Activated T-cell treated with anti-CD3 and anti-CD28 coated beads, Interleukin-2, amount 50 U/mL, for 72 hours (primary cell): ENCODE results near the gene ZNF582. TPM values are rescaled to one million over a fixed set of nuclear protein-coding genes. Genes with fewer than 3 reads are reported as not detected.

Experiments
- ATAC-seq, 2 donors: fragments of 150-1000 bp; cut with Tn5 transposase; replicated peaks in 1 of 2; 2 replicates each; pipeline ENCODE4 v1.10.0; 2021; ENCODE audit warnings: moderate library complexity in 2 of 2, mild to moderate bottlenecking in 1 of 2
- DNase-seq, 2 donors: peaks; one replicate each; pipeline ENCODE4 v3.0.0; 2021 to 2022; ENCODE audit warnings: mixed read lengths in 1 of 2
- H3K27ac Mint-ChIP-seq: one replicate; pipeline ENCODE4 v1.8.0; 2022; ENCODE audit warnings: mild to moderate bottlenecking, moderate library complexity, mixed read lengths
- H3K27me3 Mint-ChIP-seq: one replicate; pipeline ENCODE4 v1.8.0; 2022; ENCODE audit warnings: low read depth, mixed read lengths
- H3K36me3 Mint-ChIP-seq, 2 donors: one replicate each; pipeline ENCODE4 v1.8.0; 2022; ENCODE audit warnings: mixed read lengths in 2 of 2, mild to moderate bottlenecking in 1 of 2; ENCODE audit not compliant: insufficient read depth in 2 of 2
- H3K4me1 Mint-ChIP-seq: one replicate; pipeline ENCODE4 v1.8.0; 2022; ENCODE audit warnings: low read depth, mixed read lengths
- H3K4me3 Mint-ChIP-seq, 2 donors: one replicate each; pipeline ENCODE4 v1.8.0; 2022; ENCODE audit warnings: mild to moderate bottlenecking in 2 of 2, mixed read lengths in 2 of 2, moderate library complexity in 2 of 2
- H3K9me3 Mint-ChIP-seq, 2 donors: one replicate each; pipeline ENCODE4 v1.8.0; 2022; ENCODE audit warnings: mixed read lengths in 2 of 2
- total RNA-seq, 2 donors: library from RNA; stranded (reverse); gene quantifications; one replicate each; pipeline ENCODE4 v1.2.3, GENCODE V29; 2022

ZNF582 gene
- total RNA-seq, 2 donors from 2014 or later = 2.5 to 3.7 TPM

DNA sequence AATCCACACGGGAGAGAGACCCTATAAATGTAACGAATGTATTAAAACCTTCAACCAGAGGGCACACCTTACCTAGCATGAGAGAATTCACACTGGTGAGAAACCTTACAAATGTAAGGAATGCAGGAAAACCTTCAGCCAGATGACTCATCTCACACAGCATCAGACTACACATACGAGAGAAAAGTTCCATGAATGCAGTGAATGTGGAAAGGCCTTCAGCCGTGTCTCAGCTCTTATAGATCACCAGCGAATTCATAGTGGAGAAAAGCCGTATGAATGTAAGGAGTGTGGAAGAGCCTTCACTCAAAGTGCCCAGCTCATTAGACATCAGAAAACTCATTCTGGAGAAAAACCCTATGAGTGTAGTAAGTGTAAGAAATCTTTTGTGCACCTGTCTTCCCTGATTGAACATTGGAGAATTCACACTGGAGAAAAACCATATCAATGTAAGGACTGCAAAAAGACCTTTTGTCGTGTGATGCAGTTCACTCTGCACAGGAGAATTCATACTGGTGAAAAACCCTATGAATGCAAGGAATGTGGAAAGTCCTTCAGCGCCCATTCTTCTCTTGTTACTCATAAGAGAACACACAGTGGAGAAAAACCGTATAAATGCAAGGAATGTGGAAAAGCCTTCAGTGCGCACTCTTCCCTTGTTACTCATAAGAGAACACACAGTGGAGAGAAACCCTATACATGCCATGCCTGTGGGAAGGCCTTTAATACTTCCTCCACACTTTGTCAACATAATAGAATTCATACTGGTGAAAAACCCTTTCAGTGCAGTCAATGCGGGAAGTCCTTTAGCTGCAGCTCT, 16.0 kb downstream of the ZNF582 start:
- H3K27me3 Mint-ChIP-seq = no peaks in the 10 kb centered on the region
- no peak for DNase-seq
- peaks cover 28 to 33% of the 10 kb centered on the region in 2 donors for H3K9me3 Mint-ChIP-seq
- peaks cover 45 to 68% of the 10 kb centered on the region in 2 donors for H3K36me3 Mint-ChIP-seq
- H3K4me1 Mint-ChIP-seq = no peaks in the 10 kb centered on the region
- no peak for ATAC-seq
- H3K4me3 Mint-ChIP-seq = no peak overlapping the region
- no peak overlapping the region for H3K27ac Mint-ChIP-seq

DNA sequence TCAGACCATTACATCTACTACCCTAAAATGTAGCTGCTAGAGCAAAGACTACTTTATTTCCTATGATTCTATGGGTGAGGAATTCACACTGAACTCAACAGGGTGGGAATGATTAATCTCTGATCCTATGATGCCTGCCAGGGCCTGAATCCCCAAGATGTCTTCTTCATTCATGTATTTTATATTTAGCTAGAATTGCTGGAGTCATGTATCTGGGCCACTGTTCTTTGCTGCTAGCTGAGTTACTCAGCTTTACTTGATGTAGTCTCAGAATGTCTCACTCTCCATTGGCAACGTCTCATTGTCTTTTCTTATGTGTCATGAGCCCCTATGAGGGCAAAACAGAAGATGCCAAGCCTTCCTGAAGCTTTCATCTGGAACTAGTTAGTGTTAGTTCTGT, 21.1 kb downstream of the ZNF582 start:
- peaks cover 21% of the 10 kb centered on the region for H3K4me1 Mint-ChIP-seq
- DNase-seq (no peak), ATAC-seq (no peak)
- no peaks in the 10 kb centered on the region for H3K27me3 Mint-ChIP-seq
- peaks cover 21 to 35% of the 10 kb centered on the region in 2 donors for H3K9me3 Mint-ChIP-seq
- no peak overlapping the region for H3K4me3 Mint-ChIP-seq
- peaks cover 55 to 78% of the 10 kb centered on the region in 2 donors for H3K36me3 Mint-ChIP-seq
- no peak overlapping the region for H3K27ac Mint-ChIP-seq

DNA sequence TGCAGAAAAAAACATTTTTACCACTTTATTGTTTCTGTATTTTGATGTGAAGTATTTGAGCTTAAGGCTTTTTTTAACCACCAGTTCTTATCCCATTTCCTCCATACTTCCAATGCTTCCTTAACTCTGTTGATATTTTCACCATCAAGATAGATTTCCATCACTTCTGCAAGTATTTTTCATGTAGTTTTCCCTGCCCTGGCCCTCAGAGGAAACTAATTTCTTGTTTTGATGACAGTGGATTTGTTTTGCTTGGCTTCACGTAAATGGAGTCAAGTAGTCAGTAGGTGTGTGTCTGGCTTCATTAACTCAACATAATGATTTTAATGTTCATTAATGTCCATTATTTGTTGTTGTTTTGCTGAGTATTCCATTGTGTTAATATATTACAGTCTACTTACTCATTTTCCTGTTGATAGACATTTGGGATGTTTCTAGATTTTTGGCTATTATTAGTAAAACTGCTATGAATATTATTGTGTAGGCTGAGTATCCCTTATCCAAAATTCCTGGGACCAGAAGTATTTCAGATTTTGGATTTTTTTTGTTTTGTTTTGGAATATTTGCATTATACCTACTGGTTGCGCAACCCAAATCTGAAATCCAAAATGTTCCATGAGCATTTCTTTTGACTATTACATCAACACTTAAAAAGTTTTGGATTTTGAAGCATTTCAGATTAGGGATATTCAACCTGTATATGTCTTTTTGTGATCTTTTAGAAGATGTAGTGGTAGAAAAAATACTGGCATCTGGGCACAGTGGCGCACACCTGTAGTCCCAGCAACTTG, 23.3 kb downstream of the ZNF582 start:
- Mint-ChIP-seq H3K4me3 (peak overlapping the region; percentile 32 to 62), H3K27ac (no peak overlapping the region), H3K36me3 (peaks cover 44 to 73% of the 10 kb centered on the region in 2 donors), H3K4me1 (peaks cover 21% of the 10 kb centered on the region), H3K9me3 (peaks cover 24 to 31% of the 10 kb centered on the region in 2 donors), H3K27me3 (no peaks in the 10 kb centered on the region)
- no peak for ATAC-seq
- no peak for DNase-seq

DNA sequence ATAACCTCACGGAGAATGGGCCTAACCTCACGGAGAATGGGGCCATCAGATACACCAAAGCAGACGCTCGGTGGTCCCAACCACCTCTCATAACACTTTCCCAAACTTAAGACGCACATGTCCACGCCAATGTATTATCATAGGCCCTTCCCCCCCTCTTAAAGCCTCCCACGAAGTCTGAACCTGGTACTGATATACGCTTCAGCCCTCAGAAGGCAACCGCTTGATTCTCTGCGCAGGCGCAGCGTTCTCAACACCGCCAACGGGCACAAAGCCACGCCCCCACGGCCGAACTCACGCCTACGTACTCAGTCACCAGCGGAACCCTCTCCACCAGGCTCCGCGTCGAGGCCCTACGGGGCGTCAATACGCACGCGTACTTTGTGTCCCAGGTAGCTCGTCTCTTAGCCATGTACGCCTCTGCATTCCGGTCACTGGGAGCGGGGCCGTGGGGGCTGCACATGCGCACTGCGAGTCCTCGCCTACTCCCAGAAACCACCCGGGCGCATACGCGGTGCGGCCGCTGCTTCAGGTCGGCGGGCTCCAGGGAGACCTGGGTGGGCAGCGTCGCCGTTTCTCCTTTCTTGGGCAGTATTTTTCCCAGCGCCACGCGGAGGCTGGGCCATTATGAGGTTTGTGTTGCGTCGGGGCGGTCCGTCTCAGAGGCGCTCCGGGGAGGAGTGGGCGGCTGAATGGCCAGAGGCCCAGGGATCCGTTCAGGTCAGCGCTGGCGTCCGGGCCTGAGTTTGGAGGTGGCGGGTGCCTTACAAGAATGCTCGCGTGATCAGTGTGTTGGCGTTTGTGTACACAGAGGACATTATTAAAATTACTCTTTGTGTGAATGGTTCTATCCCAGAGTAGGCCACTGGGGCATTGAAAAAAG, 25.3 kb downstream of the ZNF582 start:
- peaks cover 31 to 32% of the 10 kb centered on the region in 2 donors for H3K9me3 Mint-ChIP-seq
- peak overlapping the region; percentile 73 for H3K27ac Mint-ChIP-seq
- no peaks in the 10 kb centered on the region for H3K27me3 Mint-ChIP-seq
- peak; percentile 99 for ATAC-seq
- peaks cover 33 to 63% of the 10 kb centered on the region in 2 donors for H3K36me3 Mint-ChIP-seq
- H3K4me1 Mint-ChIP-seq = peaks cover 21% of the 10 kb centered on the region
- peak; percentile 80 to 85 for DNase-seq
- peak overlapping the region; percentile 88 to 94 for H3K4me3 Mint-ChIP-seq

DNA sequence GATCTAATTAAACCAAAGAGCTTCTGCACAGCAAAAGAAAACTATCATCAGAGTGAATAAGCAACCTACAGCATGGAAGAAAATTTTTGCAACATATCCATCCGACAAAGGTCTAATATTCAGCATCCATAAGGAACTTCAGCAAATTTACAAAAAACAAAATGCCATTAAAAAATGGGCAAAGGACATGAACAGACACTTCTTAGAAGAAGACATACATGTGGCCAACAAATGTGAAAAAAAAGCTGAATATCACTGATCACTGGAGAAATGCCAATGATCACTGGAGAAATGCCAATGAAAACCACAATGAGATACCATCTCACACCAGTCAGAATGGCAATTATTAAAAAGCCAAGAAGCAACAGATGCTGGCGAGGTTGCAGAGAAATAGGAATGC, 32.5 kb downstream of the ZNF582 start:
- Mint-ChIP-seq H3K27ac (no peak overlapping the region), H3K9me3 (peaks cover 30 to 40% of the 10 kb centered on the region in 2 donors), H3K4me3 (no peak overlapping the region), H3K27me3 (no peaks in the 10 kb centered on the region), H3K4me1 (no peaks in the 10 kb centered on the region), H3K36me3 (peaks cover 17 to 35% of the 10 kb centered on the region in 2 donors)
- ATAC-seq (no peak), DNase-seq (no peak)

DNA sequence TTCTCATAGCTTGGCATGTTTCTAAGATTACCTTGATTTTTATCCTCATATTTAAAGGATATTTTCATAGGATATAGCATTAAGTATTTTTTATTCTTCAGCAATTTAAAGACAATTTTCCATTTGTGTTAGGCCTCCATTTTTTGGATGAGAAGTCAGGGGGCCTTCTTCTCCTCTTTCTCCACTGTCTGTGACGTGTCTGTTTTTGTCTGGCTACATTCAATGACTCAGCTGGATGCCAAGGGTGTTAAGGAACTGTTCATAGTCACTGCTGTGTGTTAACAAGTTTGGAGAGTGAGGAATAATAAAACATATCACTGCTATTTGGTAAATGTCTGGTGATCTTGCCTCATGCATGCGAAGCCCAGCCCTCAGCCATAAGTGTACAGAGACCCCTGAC, 36.4 kb downstream of the ZNF582 start:
- H3K4me3 Mint-ChIP-seq = no peak overlapping the region
- no peaks in the 10 kb centered on the region for H3K4me1 Mint-ChIP-seq
- no peak overlapping the region for H3K27ac Mint-ChIP-seq
- ATAC-seq (no peak), DNase-seq (no peak)
- no peaks in the 10 kb centered on the region for H3K27me3 Mint-ChIP-seq
- peaks cover 9 to 22% of the 10 kb centered on the region in 2 donors for H3K36me3 Mint-ChIP-seq
- H3K9me3 Mint-ChIP-seq = peaks cover 18 to 22% of the 10 kb centered on the region in 2 donors

DNA sequence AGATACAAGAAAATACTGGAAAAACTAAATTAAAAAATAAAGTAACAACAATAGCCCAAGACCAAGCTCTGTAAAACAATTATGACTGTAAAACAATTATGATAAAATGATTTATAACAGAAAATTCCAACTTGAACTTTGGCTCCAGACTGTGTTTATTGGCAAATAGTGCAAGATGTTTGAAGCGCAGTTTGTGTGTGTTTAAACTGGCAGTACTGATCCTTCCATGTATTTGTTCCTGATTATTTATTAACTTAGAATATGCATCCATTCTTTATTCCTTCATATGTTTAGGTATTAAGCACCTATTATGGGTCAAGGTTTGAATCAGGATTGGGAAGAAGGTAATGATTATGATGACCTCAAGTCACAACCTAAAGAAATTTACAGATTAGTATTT, 37.8 kb downstream of the ZNF582 start:
- Mint-ChIP-seq H3K4me3 (no peak overlapping the region), H3K27ac (no peak overlapping the region), H3K4me1 (no peaks in the 10 kb centered on the region), H3K36me3 (peaks cover 4 to 19% of the 10 kb centered on the region in 2 donors), H3K27me3 (no peaks in the 10 kb centered on the region), H3K9me3 (peaks cover 11 to 19% of the 10 kb centered on the region in 2 donors)
- ATAC-seq (no peak), DNase-seq (no peak)

DNA sequence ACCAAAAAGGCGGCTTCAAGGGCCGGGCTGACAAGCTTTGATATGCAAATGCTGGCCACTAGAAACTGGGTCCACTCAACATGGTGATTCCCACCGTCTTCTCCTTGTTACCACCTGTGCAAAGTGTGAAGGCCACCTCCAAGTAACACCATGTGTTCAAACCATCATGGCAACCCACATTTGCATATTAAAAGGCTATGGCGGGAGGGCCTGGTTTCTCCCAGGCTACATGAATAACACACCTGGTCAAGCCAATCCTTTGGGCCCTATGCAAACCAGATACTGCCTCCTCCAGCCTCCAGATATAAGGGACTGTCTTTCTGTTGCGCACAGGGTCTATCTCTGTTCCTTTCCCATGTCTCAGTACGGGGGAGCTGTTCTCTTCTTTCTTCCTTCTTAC, 42.1 kb downstream of the ZNF582 start:
- no peak overlapping the region for H3K27ac Mint-ChIP-seq
- DNase-seq = no peak
- H3K27me3 Mint-ChIP-seq = no peaks in the 10 kb centered on the region
- no peaks in the 10 kb centered on the region for H3K36me3 Mint-ChIP-seq
- ATAC-seq = no peak
- no peak overlapping the region for H3K4me3 Mint-ChIP-seq
- no peaks in the 10 kb centered on the region for H3K4me1 Mint-ChIP-seq
- no peaks in the 10 kb centered on the region for H3K9me3 Mint-ChIP-seq

DNA sequence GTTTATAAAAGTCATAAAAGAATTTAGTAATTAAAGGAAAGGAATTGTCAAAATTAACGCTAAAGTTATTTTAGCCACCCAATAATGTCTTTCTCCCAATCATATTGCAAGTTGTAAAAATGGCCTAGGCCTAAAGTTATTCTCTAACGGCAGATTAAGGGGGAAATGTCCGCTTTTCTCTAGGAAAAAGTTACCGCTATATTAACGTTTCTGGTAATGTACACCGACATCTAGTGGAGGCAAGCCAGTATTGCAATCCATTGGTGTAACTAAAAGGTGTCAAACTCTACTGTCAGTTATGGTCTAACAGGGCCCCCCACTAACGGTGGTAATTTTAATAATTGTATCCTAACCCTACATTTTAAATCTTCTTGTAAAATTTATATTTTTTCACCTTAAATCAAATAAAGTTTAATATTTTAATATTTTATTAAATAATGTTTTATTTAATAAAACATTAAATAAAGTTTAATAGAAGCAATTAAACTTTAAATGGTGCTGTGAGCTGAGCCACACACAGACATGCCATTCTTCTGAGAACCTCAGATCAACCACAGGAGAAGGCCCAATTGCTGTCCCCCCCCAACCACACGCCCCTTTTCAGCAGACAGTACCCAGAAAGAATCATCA, 42.8 kb downstream of the ZNF582 start:
- Mint-ChIP-seq H3K27me3 (no peaks in the 10 kb centered on the region), H3K4me1 (no peaks in the 10 kb centered on the region), H3K36me3 (no peaks in the 10 kb centered on the region), H3K9me3 (no peaks in the 10 kb centered on the region), H3K27ac (no peak overlapping the region), H3K4me3 (no peak overlapping the region)
- DNase-seq (peak; percentile 46 to 48), ATAC-seq (no peak)

DNA sequence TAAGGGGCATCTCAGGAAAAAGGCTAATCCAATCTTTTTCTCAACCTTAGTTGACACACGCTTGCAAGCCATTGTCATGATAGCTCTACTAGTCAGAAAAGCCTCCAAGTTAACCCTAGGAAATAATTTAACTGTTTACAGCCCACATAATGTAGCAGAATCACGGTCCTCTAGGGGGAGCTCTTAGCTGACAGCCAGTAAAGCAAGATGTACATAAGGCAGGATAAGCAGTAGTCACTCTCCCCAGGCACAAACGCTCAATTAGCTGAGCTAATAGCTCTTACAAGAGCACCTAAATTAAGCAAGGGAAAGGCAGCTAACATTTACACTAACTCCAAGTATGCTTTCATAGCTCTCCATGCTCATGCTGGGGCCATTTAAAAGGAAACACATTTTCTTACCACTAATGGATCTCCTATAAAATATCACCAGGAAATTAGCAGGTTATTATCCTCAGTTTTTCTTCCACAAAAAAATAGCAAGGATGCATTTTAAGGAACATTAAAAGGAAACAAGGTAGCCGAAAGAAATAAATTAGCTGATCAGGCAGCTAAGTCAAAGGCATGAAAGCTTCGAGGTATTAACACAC, 45.0 kb downstream of the ZNF582 start:
- no peak for ATAC-seq
- DNase-seq = peak; percentile 33 to 38
- H3K4me3 Mint-ChIP-seq = no peak overlapping the region
- H3K4me1 Mint-ChIP-seq = no peaks in the 10 kb centered on the region
- no peak overlapping the region for H3K27ac Mint-ChIP-seq
- H3K27me3 Mint-ChIP-seq = no peaks in the 10 kb centered on the region
- H3K36me3 Mint-ChIP-seq = no peaks in the 10 kb centered on the region
- no peaks in the 10 kb centered on the region for H3K9me3 Mint-ChIP-seq

DNA sequence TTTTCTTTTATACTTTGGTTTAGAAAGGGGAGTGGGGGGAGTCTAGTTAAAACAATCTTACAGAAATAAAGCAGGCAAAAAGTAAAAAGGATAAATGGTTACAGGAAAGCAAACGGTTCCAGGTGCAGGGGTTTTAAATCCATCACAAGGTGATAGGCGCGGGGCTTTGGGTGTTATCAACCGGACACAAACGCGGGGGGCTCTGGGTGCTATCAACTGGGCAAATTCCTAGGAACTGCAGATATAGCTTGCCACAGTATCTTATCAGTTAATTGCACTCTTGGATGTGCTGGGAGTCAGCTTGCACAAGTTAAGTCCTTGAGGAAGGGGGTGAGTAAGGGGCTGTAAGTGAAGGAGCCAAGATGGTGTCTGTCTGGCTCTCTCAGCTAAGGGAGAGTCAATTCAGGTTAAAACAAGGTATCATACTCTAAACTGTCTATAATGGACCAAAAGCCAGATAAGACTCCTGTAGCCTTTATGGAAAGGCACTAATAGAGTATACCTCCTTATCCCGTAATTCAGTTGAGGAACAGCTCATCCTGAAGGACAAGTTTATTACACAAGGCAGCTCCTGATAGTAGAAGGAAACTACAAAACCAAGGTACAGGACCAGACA, 46.1 kb downstream of the ZNF582 start:
- no peak for ATAC-seq
- no peak for DNase-seq
- peaks cover 5 to 7% of the 10 kb centered on the region in 2 donors for H3K9me3 Mint-ChIP-seq
- H3K36me3 Mint-ChIP-seq = peaks cover 1 to 4% of the 10 kb centered on the region in 2 donors
- no peaks in the 10 kb centered on the region for H3K27me3 Mint-ChIP-seq
- H3K4me3 Mint-ChIP-seq = no peak overlapping the region
- H3K4me1 Mint-ChIP-seq = no peaks in the 10 kb centered on the region
- no peak overlapping the region for H3K27ac Mint-ChIP-seq

DNA sequence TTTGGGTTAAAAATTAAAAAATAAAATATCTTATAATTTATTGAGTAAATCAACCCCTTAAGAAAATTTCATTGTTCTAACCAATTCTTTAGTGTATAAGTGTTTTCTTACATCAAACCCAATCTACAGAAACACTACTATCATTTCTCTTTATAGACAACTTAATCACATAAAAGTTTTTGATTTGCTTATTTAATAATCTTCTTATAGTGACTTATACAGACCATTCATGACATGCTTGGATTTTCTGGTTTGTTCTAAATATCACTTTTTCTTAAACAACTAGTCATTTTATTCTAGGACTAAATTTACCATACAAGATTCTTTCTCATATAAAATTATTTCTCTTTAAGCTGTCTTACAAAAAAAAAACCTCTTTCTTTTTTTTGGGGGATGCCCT, 51.4 kb downstream of the ZNF582 start:
- peaks cover 3 to 13% of the 10 kb centered on the region in 2 donors for H3K36me3 Mint-ChIP-seq
- H3K27me3 Mint-ChIP-seq = no peaks in the 10 kb centered on the region
- DNase-seq (no peak), ATAC-seq (no peak)
- H3K9me3 Mint-ChIP-seq = peaks cover 8 to 12% of the 10 kb centered on the region in 2 donors
- H3K27ac Mint-ChIP-seq = no peak overlapping the region
- H3K4me3 Mint-ChIP-seq = no peak overlapping the region
- no peaks in the 10 kb centered on the region for H3K4me1 Mint-ChIP-seq
